AG09319 (cell line): Measurements from ENCODE around the gene MMP10.

Source experiments
- DNase-seq: peaks from one replicate; pipeline ENCODE4 v3.0.0-alpha.2; 2010; ENCODE audit warnings: low read depth; ENCODE audit errors: extremely low read depth
- TF ChIP-seq, protein P1 (sequence below): IDR thresholded peaks from 2 replicates; pipeline ENCODE4 v1.5.1; 2011; ENCODE audit warnings: low read depth, mild to moderate bottlenecking, inconsistent platforms, low read length, moderate library complexity

MMP10 gene

DNA sequence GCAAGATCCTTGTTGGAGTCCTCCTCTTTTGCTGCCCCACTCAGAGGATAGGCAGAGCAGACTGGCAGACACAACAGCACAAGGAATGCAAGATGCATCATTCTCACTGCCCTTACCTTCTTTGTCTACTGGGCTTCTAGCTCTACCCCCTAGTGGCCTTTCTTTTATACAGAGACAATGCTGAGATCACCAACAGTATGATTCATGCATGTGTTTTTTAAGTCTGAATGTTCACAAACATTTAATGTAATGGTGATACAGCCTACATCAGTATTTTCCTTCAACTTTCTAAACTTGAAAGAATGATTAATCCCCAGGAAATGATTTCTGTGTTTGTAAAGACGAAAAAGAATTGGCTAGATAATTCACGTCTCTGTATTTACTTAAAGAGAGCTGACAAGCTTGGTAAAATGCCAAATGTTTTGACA, at the start of gene MMP10:
Gene MMP10 (minus strand): TSS at position 138 of the 428 bp plus-strand sequence. CDS start 37 bp downstream, at position 101.
- TF ChIP-seq, protein P1, sequence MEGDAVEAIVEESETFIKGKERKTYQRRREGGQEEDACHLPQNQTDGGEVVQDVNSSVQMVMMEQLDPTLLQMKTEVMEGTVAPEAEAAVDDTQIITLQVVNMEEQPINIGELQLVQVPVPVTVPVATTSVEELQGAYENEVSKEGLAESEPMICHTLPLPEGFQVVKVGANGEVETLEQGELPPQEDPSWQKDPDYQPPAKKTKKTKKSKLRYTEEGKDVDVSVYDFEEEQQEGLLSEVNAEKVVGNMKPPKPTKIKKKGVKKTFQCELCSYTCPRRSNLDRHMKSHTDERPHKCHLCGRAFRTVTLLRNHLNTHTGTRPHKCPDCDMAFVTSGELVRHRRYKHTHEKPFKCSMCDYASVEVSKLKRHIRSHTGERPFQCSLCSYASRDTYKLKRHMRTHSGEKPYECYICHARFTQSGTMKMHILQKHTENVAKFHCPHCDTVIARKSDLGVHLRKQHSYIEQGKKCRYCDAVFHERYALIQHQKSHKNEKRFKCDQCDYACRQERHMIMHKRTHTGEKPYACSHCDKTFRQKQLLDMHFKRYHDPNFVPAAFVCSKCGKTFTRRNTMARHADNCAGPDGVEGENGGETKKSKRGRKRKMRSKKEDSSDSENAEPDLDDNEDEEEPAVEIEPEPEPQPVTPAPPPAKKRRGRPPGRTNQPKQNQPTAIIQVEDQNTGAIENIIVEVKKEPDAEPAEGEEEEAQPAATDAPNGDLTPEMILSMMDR, result peak; percentile 60
- DNase-seq, result no peak

DNA sequence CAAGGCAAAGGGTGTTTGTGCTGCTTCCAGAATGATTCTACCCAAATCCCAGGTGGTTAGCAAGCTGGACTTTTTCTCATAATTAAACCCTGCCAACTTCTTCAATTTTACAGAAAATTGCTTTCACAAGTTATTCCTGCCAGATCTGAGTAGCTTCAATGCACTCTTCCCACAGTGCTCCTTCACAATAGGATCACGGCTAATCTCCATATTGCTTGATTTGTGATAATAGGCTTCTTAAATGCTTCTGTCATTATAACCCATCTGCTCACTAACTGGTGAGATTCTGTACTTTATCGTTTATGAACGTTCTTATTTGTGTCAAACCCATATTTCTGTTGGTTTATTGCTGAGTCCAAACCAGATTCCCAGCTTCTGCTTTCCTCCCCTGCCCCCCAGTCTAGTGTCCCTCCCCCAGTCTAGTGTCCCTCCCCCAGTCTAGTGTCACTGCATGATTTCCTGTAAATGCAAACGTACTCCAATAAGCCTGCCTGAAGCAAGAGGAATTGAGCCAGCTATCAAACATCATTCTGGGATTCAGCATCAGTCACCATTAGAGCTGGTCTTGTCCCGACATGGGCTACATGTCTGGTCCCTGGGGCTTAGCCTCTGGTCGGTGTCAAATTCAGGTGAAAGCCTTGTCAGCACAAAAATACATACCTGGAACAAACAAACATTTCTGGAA, 49.0 kb upstream of the MMP10 start:
- no peak for DNase-seq

DNA sequence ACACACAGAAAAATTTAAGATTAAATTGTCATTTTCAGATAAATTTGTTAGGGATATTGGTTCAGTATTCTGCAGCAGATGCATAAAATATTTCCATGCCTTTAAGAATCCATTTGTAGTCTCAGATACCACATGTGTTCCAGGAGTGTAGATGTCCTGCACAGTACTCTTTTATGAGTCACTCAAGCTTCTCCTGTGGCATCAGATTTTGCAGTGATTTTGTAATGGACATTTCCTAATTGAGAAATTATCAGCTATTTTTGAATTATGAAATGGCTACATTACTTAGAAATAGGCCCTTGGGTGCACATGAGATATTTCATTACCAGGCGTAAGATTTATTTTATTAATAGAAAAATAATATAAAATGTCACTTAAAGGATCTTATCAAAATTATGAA, 44.1 kb upstream of the MMP10 start:
- DNase-seq, result no peak
- TF ChIP-seq, protein P1, result no peak

More for the DNA sequence above, 49.0 kb upstream of the MMP10 start:
- TF ChIP-seq, protein P1, result no peak

DNA sequence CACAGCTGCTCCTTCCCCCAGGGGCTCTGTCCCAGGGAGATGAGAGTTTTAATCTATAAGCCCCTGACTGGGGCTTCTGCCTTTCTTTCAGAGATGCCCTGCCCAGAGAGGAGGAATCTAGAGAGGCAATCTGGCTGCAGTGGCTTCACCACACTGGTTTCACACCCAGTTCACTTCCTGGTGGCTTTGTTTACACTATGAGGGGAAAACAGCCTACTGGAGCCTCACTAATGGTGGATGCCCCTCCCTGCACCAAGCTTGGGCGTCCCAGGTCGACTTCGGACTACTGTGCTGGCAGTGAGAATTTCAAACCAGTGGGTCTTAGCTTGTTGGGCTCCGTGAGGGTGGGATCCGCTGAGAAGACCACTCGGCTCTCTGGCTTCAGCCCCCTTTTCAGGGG, 39.1 kb upstream of the MMP10 start:
- TF ChIP-seq, protein P1, result no peak
- DNase-seq, result no peak

DNA sequence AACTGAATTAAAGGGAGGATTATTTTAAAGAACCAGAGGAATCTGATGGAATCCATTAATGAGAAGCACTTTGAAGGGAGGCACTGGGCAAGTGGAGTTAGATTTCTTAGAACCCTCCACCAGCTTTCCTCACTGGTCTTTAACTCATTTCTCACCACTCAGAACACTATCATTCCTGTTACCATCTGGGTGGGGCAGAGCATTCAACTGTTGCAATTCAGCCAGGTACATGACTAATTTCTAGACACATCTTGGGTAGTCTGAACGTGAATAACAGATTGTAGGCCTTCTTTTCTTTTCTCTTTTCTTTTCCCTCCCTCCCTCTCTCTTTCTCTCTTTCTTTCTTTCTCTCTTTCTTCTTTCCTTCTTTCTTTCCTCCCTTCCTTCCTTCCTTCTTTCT, 33.1 kb upstream of the MMP10 start:
- DNase-seq, result no peak
- TF ChIP-seq, protein P1, result no peak

DNA sequence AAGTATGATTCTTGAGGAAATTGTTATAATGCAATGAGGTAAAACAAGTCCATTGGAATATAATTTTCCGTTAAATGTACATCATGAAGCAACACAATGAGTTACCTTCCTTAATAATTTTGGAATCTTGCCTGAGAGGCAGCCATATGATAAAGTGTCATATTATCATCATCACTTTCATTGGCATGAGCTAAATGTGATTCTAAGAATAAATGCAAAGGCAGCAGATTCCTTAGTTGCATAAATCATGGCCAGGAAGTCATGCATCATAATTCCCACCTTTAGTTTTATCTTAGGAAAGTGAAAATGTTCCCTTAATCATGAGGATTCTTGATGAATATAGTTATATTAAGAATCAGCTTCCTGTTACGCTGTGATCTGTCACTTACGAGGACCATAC, 31.8 kb upstream of the MMP10 start:
- TF ChIP-seq, protein P1, result no peak

DNA sequence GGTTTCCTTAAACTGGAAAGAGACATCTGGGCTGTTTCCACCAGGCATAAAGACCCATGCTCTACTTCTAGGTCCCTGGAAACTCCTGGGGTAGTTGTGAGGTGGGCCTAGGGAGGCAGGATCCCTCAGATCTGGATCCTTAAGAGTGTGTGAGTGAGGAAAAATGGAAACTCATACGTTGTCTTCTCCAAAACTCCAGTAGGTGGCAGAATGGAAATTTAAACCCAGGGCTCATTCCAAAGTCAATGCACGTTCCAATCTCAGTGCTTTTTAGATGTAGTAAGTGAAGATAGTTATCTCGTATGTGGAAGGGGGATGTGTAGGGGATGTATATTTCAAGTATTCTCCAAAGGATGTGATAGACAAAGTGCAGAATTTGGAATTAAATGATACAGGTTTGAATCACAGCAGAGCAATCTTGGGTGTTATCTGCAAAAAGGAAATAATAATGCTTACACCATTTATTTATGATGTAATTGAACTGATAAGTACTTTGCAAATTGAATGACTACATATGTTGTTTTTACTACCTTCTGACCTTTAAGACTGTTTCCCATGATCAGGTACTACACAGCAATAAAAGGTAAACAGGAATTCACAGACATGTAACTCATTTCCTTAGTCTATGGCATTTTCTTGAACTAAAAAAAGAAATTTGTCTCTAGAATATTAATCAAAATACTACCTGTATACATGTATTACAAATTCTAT, 30.7 kb upstream of the MMP10 start:
- TF ChIP-seq, protein P1, result peak; percentile 62
- DNase-seq, result no peak

More for the DNA sequence above, 31.8 kb upstream of the MMP10 start:
- no peak for DNase-seq
